Smooth muscle cell (in vitro differentiated cells): ENCODE measurements around the gene SERBP1. TPM values are rescaled to one million over a fixed set of nuclear protein-coding genes. Genes with fewer than 3 reads are reported as not detected.

Experiments
- DNase-seq: peaks from one replicate; lab custom pipeline; 2025; ENCODE audit not compliant: unreplicated experiment; lab: John Stamatoyannopoulos, UW
- H2AFZ ChIP-seq: fragments of 200-600 bp; sonication (generic); 2 replicates; pipeline ENCODE4 v1.6.0; 2016; ENCODE audit warnings: antibody characterized with exemption, low read depth, mild to moderate bottlenecking
- H3F3A ChIP-seq: fragments of 200-600 bp; sonication (generic); 2 replicates; pipeline ENCODE4 v1.6.0; 2017; ENCODE audit warnings: antibody characterized with exemption, low read depth
- H3K27ac ChIP-seq: fragments of 200-600 bp; sonication (generic); 2 replicates; pipeline ENCODE4 v1.5.1; 2016; ENCODE audit warnings: low read depth, mild to moderate bottlenecking
- H3K27me3 ChIP-seq: fragments of 200-600 bp; sonication (generic); 2 replicates; pipeline ENCODE4 v1.6.1; 2016; ENCODE audit warnings: low read depth, mild to moderate bottlenecking
- H3K36me3 ChIP-seq: fragments of 200-600 bp; sonication (generic); 2 replicates; pipeline ENCODE4 v1.5.1; 2016; ENCODE audit warnings: low read depth
- H3K4me1 ChIP-seq: fragments of 200-600 bp; sonication (generic); 2 replicates; pipeline ENCODE4 v1.5.1; 2016; ENCODE audit warnings: low read depth
- H3K4me2 ChIP-seq: fragments of 200-600 bp; sonication (generic); 2 replicates; pipeline ENCODE4 v1.6.0; 2016; ENCODE audit warnings: mild to moderate bottlenecking
- H3K4me3 ChIP-seq: fragments of 200-600 bp; sonication (generic); 2 replicates; pipeline ENCODE4 v1.5.1; 2016; ENCODE audit warnings: mild to moderate bottlenecking
- H3K79me2 ChIP-seq: fragments of 200-600 bp; sonication (generic); 2 replicates; pipeline ENCODE4 v1.6.0; 2016; ENCODE audit warnings: low read depth, mild to moderate bottlenecking
- H3K9ac ChIP-seq: fragments of 200-600 bp; sonication (generic); 2 replicates; pipeline ENCODE4 v1.6.0; 2016; ENCODE audit warnings: low read depth
- H3K9me3 ChIP-seq: fragments of 200-600 bp; sonication (generic); replicated peaks from 2 replicates; pipeline ENCODE4 v1.5.1; 2016; ENCODE audit warnings: low read depth
- H4K20me1 ChIP-seq: fragments of 200-600 bp; sonication (generic); 2 replicates; pipeline ENCODE4 v1.6.0; 2016; ENCODE audit warnings: low read depth
- WGBS: methylation state at CpG from one replicate; pipeline ENCODE4 v1.1.7; 2016; ENCODE audit warnings: low lambda C conversion rate; 5-methylcytosine and 5-hydroxymethylcytosine counted together
- polyA plus RNA-seq: library from polyadenylated mRNA; unstranded; fragments of >200 nt; fragmentation: Nextera tagmentation; extraction: Ambion mirVana; gene quantifications from 2 replicates; pipeline ENCODE4 v1.2.1, GENCODE V29; 2016
- total RNA-seq: library from RNA; depleted of rRNA; stranded (reverse); fragments of >200 nt; gene quantifications from 2 replicates; pipeline ENCODE4 v1.2.3, GENCODE V29; 2014
- TF ChIP-seq, protein P1 (sequence below): fragments of 200-600 bp; sonication (generic); IDR thresholded peaks from 2 replicates; pipeline ENCODE4 v1.5.1; 2017; ENCODE audit warnings: borderline replicate concordance, mild to moderate bottlenecking, antibody characterized with exemption; ENCODE audit not compliant: insufficient read depth, poor library complexity, severe bottlenecking

SERBP1 gene
- total and polyA plus RNA-seq, 2 experiments from 2014 or later, result 82.5 to 172 TPM

DNA sequence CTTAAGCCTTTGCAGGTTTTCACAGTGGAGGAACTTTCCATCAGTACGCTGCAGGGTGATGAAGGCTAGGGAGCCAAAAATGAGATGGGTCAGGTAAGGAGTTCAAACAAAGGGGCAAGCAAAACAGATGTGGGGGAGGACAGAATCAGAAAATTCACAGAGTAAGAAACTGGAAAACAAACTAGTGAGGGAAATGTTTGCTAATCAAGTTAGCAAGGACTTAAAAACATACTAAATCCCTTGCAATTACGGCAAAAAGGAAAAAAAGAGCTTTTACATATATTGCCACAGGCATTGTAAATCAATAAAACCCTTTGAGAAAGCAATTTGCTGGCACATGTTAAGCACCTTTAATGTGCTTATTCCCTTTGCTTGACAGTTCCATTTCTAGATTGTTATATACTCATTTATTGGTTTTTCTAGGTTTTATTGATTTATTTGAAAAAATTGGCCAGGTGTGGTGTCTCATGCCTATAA lies 45.8 kb upstream of the SERBP1 start:
- H3K36me3 ChIP-seq, result no peaks in the 10 kb centered on the region
- WGBS, result 78% methylated on average over 2 of the region's 2 CpGs
- TF ChIP-seq, protein P1, sequence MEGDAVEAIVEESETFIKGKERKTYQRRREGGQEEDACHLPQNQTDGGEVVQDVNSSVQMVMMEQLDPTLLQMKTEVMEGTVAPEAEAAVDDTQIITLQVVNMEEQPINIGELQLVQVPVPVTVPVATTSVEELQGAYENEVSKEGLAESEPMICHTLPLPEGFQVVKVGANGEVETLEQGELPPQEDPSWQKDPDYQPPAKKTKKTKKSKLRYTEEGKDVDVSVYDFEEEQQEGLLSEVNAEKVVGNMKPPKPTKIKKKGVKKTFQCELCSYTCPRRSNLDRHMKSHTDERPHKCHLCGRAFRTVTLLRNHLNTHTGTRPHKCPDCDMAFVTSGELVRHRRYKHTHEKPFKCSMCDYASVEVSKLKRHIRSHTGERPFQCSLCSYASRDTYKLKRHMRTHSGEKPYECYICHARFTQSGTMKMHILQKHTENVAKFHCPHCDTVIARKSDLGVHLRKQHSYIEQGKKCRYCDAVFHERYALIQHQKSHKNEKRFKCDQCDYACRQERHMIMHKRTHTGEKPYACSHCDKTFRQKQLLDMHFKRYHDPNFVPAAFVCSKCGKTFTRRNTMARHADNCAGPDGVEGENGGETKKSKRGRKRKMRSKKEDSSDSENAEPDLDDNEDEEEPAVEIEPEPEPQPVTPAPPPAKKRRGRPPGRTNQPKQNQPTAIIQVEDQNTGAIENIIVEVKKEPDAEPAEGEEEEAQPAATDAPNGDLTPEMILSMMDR, result no peak

DNA sequence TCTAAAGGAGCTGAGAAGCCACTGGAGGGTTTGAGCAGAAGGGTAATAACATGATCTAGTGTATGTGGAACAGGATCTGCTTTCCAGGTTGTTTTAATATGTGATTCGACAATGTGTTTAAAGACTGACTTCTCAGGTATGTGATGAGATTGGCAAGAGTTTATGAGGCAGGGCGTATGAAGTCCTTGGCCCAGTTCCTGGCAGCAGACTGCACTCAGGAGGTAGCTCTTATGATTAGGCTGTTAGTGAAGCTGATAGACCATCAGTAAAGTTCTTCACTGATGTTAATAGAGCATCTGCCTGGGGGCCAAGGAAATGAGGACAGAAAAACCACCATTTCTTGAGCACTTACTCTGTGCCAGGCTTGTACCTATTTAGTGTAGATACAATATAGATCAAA lies 41.9 kb upstream of the SERBP1 start:
- Histone ChIP-seq H3K36me3 (no peaks in the 10 kb centered on the region), H3F3A (no peaks in the 10 kb centered on the region), H4K20me1 (no peaks in the 10 kb centered on the region), H3K27me3 (no peaks in the 10 kb centered on the region), H2AFZ (no peak overlapping the region), H3K4me2 (no peak overlapping the region), H3K9ac (no peak overlapping the region), H3K4me3 (no peak overlapping the region), H3K79me2 (no peaks in the 10 kb centered on the region), H3K4me1 (no peaks in the 10 kb centered on the region), H3K27ac (no peak overlapping the region), H3K9me3 (no peaks in the 10 kb centered on the region)
- TF ChIP-seq, protein P1, result no peak
- no peak for DNase-seq
- WGBS, result 100% methylated on average over 2 of the region's 2 CpGs

More for the DNA sequence above, 45.8 kb upstream of the SERBP1 start:
- H3K9ac ChIP-seq, result no peak overlapping the region
- H4K20me1 ChIP-seq, result no peaks in the 10 kb centered on the region
- no peaks in the 10 kb centered on the region for H3K27me3 ChIP-seq
- no peak overlapping the region for H3K4me2 ChIP-seq
- no peak overlapping the region for H3K27ac ChIP-seq
- no peaks in the 10 kb centered on the region for H3K4me1 ChIP-seq
- no peaks in the 10 kb centered on the region for H3K9me3 ChIP-seq
- no peaks in the 10 kb centered on the region for H3K79me2 ChIP-seq
- DNase-seq, result no peak
- H2AFZ ChIP-seq, result no peak overlapping the region
- no peaks in the 10 kb centered on the region for H3F3A ChIP-seq
- no peak overlapping the region for H3K4me3 ChIP-seq

DNA sequence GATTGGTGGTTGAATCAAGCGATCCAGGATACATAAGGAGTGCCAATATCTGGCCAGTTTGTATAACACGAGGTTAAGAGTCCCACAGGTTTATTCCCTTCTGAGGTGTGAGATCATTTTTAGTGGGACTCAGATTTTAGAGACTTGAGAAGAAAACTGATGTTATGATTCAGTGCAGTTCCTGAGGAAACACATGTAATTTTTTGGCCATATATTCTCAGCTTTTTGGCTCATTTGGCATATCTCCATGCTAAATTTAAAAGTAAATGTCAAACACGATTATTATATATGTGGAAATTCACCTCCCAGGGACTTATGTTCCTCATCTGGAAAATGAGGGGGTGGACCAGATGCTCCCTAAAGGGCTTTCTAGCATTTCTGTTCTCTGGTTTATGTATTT lies 39.2 kb upstream of the SERBP1 start:
- H3K27me3 ChIP-seq, result no peaks in the 10 kb centered on the region
- no peak overlapping the region for H3K27ac ChIP-seq
- DNase-seq, result no peak
- no peaks in the 10 kb centered on the region for H3K9me3 ChIP-seq
- no peak overlapping the region for H3K9ac ChIP-seq
- H4K20me1 ChIP-seq, result no peaks in the 10 kb centered on the region
- no peak overlapping the region for H2AFZ ChIP-seq
- TF ChIP-seq, protein P1, result no peak
- H3F3A ChIP-seq, result no peaks in the 10 kb centered on the region
- H3K4me2 ChIP-seq, result no peak overlapping the region
- no peaks in the 10 kb centered on the region for H3K36me3 ChIP-seq
- no peak overlapping the region for H3K4me3 ChIP-seq
- no peaks in the 10 kb centered on the region for H3K4me1 ChIP-seq
- H3K79me2 ChIP-seq, result no peaks in the 10 kb centered on the region
- WGBS, result 88% methylated on average over 3 of the region's 3 CpGs

DNA sequence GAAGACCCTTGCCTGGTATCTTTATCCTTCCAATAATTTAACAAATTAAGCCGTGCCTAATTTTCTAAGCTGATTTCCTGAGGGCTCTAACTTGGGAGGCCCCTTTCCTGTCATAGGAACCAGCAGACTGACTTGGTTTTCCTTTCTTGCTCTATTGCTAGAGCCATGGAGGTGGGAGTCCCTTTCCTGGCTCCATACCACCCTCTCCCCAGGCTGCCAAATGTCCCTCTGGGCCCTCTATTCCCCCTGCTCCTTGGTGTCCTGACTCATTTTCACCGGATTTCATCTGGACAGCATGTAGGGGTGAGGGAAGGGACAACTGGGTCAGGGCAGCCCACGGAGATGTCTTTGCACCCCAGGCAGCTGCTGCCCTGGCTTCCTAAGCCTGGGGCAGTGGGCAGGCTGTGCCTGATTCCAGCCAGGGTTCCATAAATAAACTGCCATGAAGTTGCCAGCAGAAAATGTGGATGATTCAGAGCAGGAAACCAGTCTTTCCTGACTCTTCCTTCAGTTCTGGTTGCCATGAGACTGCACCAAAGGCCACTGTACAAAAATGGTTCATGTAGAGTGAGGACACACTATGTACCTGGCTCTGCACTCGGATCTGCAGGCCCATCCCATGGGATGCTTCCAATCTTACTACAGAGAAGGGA lies 38.0 kb upstream of the SERBP1 start:
- H3K4me3 ChIP-seq, result no peak overlapping the region
- TF ChIP-seq, protein P1, result no peak
- DNase-seq, result no peak
- H3K9ac ChIP-seq, result no peak overlapping the region
- H4K20me1 ChIP-seq, result no peaks in the 10 kb centered on the region
- H3K27me3 ChIP-seq, result no peaks in the 10 kb centered on the region
- H2AFZ ChIP-seq, result no peak overlapping the region
- H3K4me1 ChIP-seq, result peaks cover 5% of the 10 kb centered on the region
- no peak overlapping the region for H3K4me2 ChIP-seq
- no peaks in the 10 kb centered on the region for H3F3A ChIP-seq
- no peaks in the 10 kb centered on the region for H3K36me3 ChIP-seq
- no peaks in the 10 kb centered on the region for H3K79me2 ChIP-seq
- WGBS, result 74% methylated on average over 4 of the region's 4 CpGs
- H3K9me3 ChIP-seq, result no peaks in the 10 kb centered on the region
- no peak overlapping the region for H3K27ac ChIP-seq
